ENCODE data around the gene CYREN. TPM values are rescaled to one million over a fixed set of nuclear protein-coding genes. Genes with fewer than 3 reads are reported as not detected.

The CYREN gene
- total RNA-seq, 2 donors from 2014 or later = 21.0 to 23.2 TPM

GRCh38 chr7:135206941-135207391, 36.5 kb upstream of the CYREN start:
- peak overlapping the region; percentile 16 for H3K27ac Mint-ChIP-seq
- H3K36me3 Mint-ChIP-seq (ENCODE audit: low read depth) = peaks cover 9% of the 10 kb centered on the region
- H3K4me1 Mint-ChIP-seq = peaks cover 29% of the 10 kb centered on the region
- no peak overlapping the region for H3K4me3 Mint-ChIP-seq
- no peaks in the 10 kb centered on the region for H3K27me3 Mint-ChIP-seq
- ATAC-seq = no peak
- H3K9me3 ChIP-seq (ENCODE audit: control insufficient read depth, low read length, poor library complexity, severe bottlenecking) = no peaks in the 10 kb centered on the region
- DNase-seq = no peak

- ATAC-seq (no peak), DNase-seq (no peak)
- peaks cover 10% of the 10 kb centered on the region for H3K36me3 Mint-ChIP-seq (ENCODE audit: low read depth)
- H3K27me3 Mint-ChIP-seq = no peaks in the 10 kb centered on the region
- H3K27ac Mint-ChIP-seq = no peak overlapping the region
- H3K4me1 Mint-ChIP-seq = peaks cover 31% of the 10 kb centered on the region
- H3K4me3 Mint-ChIP-seq = no peak overlapping the region
- no peaks in the 10 kb centered on the region for H3K9me3 ChIP-seq (ENCODE audit: control insufficient read depth, low read length, poor library complexity, severe bottlenecking)
Measured at GRCh38 chr7:135205850-135206249, 35.3 kb upstream of the CYREN start.

GRCh38 chr7:135204876-135205275, 34.4 kb upstream of the CYREN start:
- H3K27ac Mint-ChIP-seq = no peak overlapping the region
- DNase-seq (no peak), ATAC-seq (no peak)
- no peaks in the 10 kb centered on the region for H3K9me3 ChIP-seq (ENCODE audit: control insufficient read depth, low read length, poor library complexity, severe bottlenecking)
- H3K4me1 Mint-ChIP-seq = peaks cover 28% of the 10 kb centered on the region
- H3K36me3 Mint-ChIP-seq (ENCODE audit: low read depth) = peaks cover 10% of the 10 kb centered on the region
- no peak overlapping the region for H3K4me3 Mint-ChIP-seq
- H3K27me3 Mint-ChIP-seq = no peaks in the 10 kb centered on the region

- ATAC-seq (no peak), DNase-seq (no peak)
Measured at GRCh38 chr7:135204341-135204749, 33.8 kb upstream of the CYREN start.

GRCh38 chr7:135201350-135201749, 30.8 kb upstream of the CYREN start:
- Mint-ChIP-seq H3K27ac (no peak overlapping the region), H3K27me3 (no peaks in the 10 kb centered on the region), H3K36me3 (ENCODE audit: low read depth) (peaks cover 13% of the 10 kb centered on the region), H3K4me3 (no peak overlapping the region), H3K4me1 (peaks cover 14% of the 10 kb centered on the region)
- ATAC-seq (no peak), DNase-seq (no peak)
- no peaks in the 10 kb centered on the region for H3K9me3 ChIP-seq (ENCODE audit: control insufficient read depth, low read length, poor library complexity, severe bottlenecking)

More at GRCh38 chr7:135204341-135204749, 33.8 kb upstream of the CYREN start:
- H3K9me3 ChIP-seq (ENCODE audit: control insufficient read depth, low read length, poor library complexity, severe bottlenecking) = no peaks in the 10 kb centered on the region
- no peak overlapping the region for H3K27ac Mint-ChIP-seq
- no peaks in the 10 kb centered on the region for H3K27me3 Mint-ChIP-seq
- H3K36me3 Mint-ChIP-seq (ENCODE audit: low read depth) = peaks cover 11% of the 10 kb centered on the region
- peaks cover 28% of the 10 kb centered on the region for H3K4me1 Mint-ChIP-seq
- no peak overlapping the region for H3K4me3 Mint-ChIP-seq

- Mint-ChIP-seq H3K36me3 (ENCODE audit: low read depth) (peaks cover 12% of the 10 kb centered on the region), H3K4me1 (peaks cover 13% of the 10 kb centered on the region), H3K27me3 (no peaks in the 10 kb centered on the region), H3K4me3 (no peak overlapping the region), H3K27ac (no peak overlapping the region)
- no peaks in the 10 kb centered on the region for H3K9me3 ChIP-seq (ENCODE audit: control insufficient read depth, low read length, poor library complexity, severe bottlenecking)
- DNase-seq = no peak
- ATAC-seq = no peak
Measured at GRCh38 chr7:135200821-135201331, 30.4 kb upstream of the CYREN start.

GRCh38 chr7:135199439-135199838, 28.9 kb upstream of the CYREN start:
- H3K4me1 Mint-ChIP-seq = peaks cover 9% of the 10 kb centered on the region
- DNase-seq (no peak), ATAC-seq (no peak)
- H3K36me3 Mint-ChIP-seq (ENCODE audit: low read depth) = peaks cover 8% of the 10 kb centered on the region
- H3K27me3 Mint-ChIP-seq = no peaks in the 10 kb centered on the region
- H3K9me3 ChIP-seq (ENCODE audit: control insufficient read depth, low read length, poor library complexity, severe bottlenecking) = no peaks in the 10 kb centered on the region
- H3K4me3 Mint-ChIP-seq = no peak overlapping the region
- H3K27ac Mint-ChIP-seq = peak overlapping the region; percentile 56

GRCh38 chr7:135197906-135198655, 27.6 kb upstream of the CYREN start:
- Mint-ChIP-seq H3K27me3 (no peaks in the 10 kb centered on the region), H3K4me1 (peaks cover 7% of the 10 kb centered on the region), H3K36me3 (ENCODE audit: low read depth) (peaks cover 13% of the 10 kb centered on the region), H3K4me3 (no peak overlapping the region), H3K27ac (no peak overlapping the region)
- H3K9me3 ChIP-seq (ENCODE audit: control insufficient read depth, low read length, poor library complexity, severe bottlenecking) = no peaks in the 10 kb centered on the region
- no peak for DNase-seq
- no peak for ATAC-seq

- Mint-ChIP-seq H3K4me1 (peaks cover 3% of the 10 kb centered on the region), H3K4me3 (no peak overlapping the region), H3K27ac (no peak overlapping the region), H3K36me3 (ENCODE audit: low read depth) (peaks cover 15% of the 10 kb centered on the region), H3K27me3 (no peaks in the 10 kb centered on the region)
- DNase-seq (no peak), ATAC-seq (no peak)
- H3K9me3 ChIP-seq (ENCODE audit: control insufficient read depth, low read length, poor library complexity, severe bottlenecking) = no peaks in the 10 kb centered on the region
Measured at GRCh38 chr7:135197343-135197742, 26.8 kb upstream of the CYREN start.

- Mint-ChIP-seq H3K27ac (no peak overlapping the region), H3K27me3 (no peaks in the 10 kb centered on the region), H3K36me3 (ENCODE audit: low read depth) (peaks cover 13% of the 10 kb centered on the region), H3K4me1 (no peaks in the 10 kb centered on the region), H3K4me3 (no peak overlapping the region)
- ATAC-seq = no peak
- DNase-seq = no peak
- no peaks in the 10 kb centered on the region for H3K9me3 ChIP-seq (ENCODE audit: control insufficient read depth, low read length, poor library complexity, severe bottlenecking)
Measured at GRCh38 chr7:135195968-135196629, 25.6 kb upstream of the CYREN start.

GRCh38 chr7:135195156-135195555, 24.6 kb upstream of the CYREN start:
- Mint-ChIP-seq H3K27ac (no peak overlapping the region), H3K36me3 (ENCODE audit: low read depth) (peaks cover 20% of the 10 kb centered on the region), H3K27me3 (no peaks in the 10 kb centered on the region), H3K4me1 (peaks cover 6% of the 10 kb centered on the region), H3K4me3 (no peak overlapping the region)
- no peaks in the 10 kb centered on the region for H3K9me3 ChIP-seq (ENCODE audit: control insufficient read depth, low read length, poor library complexity, severe bottlenecking)
- ATAC-seq (no peak), DNase-seq (no peak)

- peaks cover 6% of the 10 kb centered on the region for H3K4me1 Mint-ChIP-seq
- no peaks in the 10 kb centered on the region for H3K27me3 Mint-ChIP-seq
- DNase-seq (no peak), ATAC-seq (no peak)
- H3K9me3 ChIP-seq (ENCODE audit: control insufficient read depth, low read length, poor library complexity, severe bottlenecking) = no peaks in the 10 kb centered on the region
- no peak overlapping the region for H3K4me3 Mint-ChIP-seq
- H3K36me3 Mint-ChIP-seq (ENCODE audit: low read depth) = peaks cover 20% of the 10 kb centered on the region
- no peak overlapping the region for H3K27ac Mint-ChIP-seq
Measured at GRCh38 chr7:135194494-135195095, 24.1 kb upstream of the CYREN start.

GRCh38 chr7:135193615-135194081, 23.1 kb upstream of the CYREN start:
- no peak overlapping the region for H3K27ac Mint-ChIP-seq
- peaks cover 6% of the 10 kb centered on the region for H3K4me1 Mint-ChIP-seq
- H3K27me3 Mint-ChIP-seq = no peaks in the 10 kb centered on the region
- H3K4me3 Mint-ChIP-seq = peak overlapping the region; percentile 45
- H3K9me3 ChIP-seq (ENCODE audit: control insufficient read depth, low read length, poor library complexity, severe bottlenecking) = no peaks in the 10 kb centered on the region
- peaks cover 16% of the 10 kb centered on the region for H3K36me3 Mint-ChIP-seq (ENCODE audit: low read depth)
- ATAC-seq (no peak), DNase-seq (no peak)
